Measurements from ENCODE around the gene RTRAF.

GRCh38 chr14:51942971-51943370, 46.4 kb upstream of the RTRAF start:
- TF ChIP-seq POLR2A (IDR thresholded peaks at IDR 0.05) (no peak), CTCF (IDR thresholded peaks at IDR 0.05 in 4 of 5, conservative IDR thresholded peaks at IDR 0.05 in 1 of 5) (no peak)

Data from gastrocnemius medialis (tissue), 4 donors.